ENCODE measurements around the gene CMPK1.
"Not testable (repeated sequence)": the region's sequence is repeated elsewhere in the genome, so short reads cannot be mapped to it uniquely, and the experiment has no call there.

The CMPK1 gene

DNA sequence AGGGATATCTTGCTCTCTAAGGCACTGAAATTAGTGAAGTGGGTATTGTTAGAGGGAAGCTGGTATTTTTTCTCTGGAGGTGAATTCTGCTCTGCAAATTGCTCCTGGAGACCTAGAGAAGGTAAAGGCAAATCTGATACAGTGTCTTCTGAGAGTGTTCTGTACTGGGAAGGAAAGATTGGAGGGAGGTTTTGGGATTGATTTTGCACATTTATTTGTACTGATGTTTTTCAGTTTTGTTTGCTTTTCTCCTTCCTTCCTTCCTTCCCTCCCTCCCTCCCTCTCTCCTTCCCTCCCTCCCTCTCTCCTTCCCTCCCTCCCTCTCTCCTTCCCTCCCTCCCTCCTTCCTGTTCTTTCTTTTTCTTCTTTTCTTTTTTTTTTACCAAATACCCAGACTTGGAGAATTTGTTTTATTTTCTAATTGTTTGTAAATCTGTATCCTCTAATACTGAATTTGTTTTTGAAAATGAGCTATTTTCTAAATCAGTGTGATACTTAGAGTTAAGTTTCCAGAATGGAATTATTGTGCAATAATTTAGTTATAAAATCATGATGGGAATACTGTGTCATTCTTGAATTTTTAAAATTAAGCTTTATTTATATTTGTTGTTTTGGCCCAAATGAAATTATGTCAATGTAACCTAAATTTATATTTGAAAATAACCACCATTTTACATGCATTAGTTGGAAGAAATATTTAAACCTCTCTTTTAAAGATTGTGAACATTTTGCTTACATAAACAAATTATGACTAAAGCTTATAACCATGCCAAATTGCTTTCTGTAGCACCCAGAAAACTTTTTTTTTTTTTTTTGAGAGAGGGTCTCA is 4.9 kb downstream of the CMPK1 start:
- DNase-seq = no peak

DNA sequence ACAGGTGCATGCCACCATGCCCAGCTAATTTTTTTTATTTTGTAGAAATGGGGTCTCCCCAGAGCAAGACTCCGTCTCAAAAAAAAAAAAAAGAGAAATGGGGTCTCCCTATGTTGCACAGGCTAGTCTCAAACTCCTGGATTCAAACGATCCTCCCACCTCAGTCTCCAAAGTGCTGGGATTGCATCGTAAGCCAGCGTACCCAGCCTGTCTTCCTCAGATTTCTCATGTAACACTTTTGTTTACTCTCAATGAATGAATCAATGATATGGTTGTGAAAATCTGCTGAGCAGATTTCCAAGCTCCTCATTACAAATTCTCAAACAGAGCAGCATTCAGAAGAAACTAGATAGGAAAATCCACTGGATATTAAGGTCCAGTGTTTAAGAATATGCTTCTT is 6.6 kb downstream of the CMPK1 start:
- no peak for DNase-seq

GRCh38 chr1:47346979-47347378 is 13.4 kb downstream of the CMPK1 start:
- DNase-seq = not testable (repeated sequence)

DNA sequence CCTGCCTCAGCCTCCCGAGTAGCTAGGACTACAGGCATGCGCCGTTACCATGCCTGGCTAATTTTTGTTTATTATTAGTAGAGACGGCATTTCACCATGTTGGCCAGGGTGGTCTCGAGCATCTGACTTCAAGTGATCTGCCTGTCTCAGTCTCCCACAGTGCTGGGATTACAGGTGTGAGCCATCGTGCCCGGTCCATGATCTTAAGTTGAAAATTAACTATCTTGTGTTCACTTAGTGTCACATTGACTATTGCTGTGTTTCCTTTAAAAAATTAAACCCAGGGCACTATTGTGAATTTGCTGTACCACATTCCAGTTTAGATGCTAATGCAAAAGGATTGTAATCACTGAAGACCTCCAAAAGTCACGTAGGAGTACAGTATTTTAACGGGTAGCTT is 14.1 kb downstream of the CMPK1 start:
- no peak for DNase-seq

- no peak for DNase-seq
Observed at GRCh38 chr1:47348246-47348645, 14.7 kb downstream of the CMPK1 start.

DNA sequence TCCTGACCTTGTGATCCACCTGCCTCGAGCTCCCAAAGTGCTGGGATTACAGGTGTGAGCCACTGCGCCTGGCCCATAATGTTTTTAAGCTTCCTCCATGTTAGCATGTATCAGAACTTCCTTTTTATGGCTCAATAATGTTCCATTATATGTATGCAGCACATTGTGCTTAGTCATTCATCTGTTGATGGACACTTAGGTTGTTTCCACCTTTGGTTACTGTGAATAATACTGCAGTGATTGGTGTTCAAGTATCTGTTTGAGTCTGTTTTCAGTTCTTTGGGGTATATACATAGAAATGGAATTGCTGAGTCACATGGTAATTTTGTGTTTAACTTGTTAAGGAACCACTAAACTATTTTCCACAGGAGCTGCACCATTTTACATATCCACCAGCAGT is 17.7 kb downstream of the CMPK1 start:
- DNase-seq = no peak

- DNase-seq = no peak
Observed at GRCh38 chr1:47361380-47361779, 27.8 kb downstream of the CMPK1 start.

- DNase-seq = no peak
Observed at GRCh38 chr1:47362828-47363227, 29.2 kb downstream of the CMPK1 start.

- DNase-seq = no peak
Observed at GRCh38 chr1:47367651-47368050, 34.1 kb downstream of the CMPK1 start.

DNA sequence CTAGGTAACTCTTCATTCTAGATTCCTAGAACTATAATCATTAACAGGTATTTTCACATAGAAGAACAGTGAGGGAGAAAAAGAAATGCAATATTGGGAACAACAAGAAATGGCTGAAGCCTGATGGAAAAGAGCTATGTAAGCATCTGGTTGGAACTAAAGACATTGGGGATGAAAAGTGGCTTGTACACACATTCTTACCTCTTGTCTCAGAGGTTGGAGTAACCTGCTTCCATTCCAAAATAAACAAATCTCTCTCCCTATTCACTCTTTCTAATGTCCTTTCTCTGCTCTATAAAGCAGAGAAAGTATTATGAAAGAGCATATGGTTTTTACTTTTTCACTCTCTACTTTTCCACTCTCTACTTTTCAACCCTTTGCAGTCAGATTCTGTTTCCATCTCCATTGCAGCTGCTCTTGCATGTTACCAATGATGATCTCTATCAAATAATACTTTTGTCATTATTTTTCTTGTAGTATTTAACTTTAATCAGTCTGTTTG is 37.5 kb downstream of the CMPK1 start:
- DNase-seq = no peak

GRCh38 chr1:47374501-47374900 is 40.9 kb downstream of the CMPK1 start:
- DNase-seq = no peak

GRCh38 chr1:47378147-47378546 is 44.6 kb downstream of the CMPK1 start:
- no peak for DNase-seq

GRCh38 chr1:47380699-47381098 is 47.1 kb downstream of the CMPK1 start:
- DNase-seq = no peak

- no peak for DNase-seq
Observed at GRCh38 chr1:47382399-47382983, 48.9 kb downstream of the CMPK1 start.

DNA sequence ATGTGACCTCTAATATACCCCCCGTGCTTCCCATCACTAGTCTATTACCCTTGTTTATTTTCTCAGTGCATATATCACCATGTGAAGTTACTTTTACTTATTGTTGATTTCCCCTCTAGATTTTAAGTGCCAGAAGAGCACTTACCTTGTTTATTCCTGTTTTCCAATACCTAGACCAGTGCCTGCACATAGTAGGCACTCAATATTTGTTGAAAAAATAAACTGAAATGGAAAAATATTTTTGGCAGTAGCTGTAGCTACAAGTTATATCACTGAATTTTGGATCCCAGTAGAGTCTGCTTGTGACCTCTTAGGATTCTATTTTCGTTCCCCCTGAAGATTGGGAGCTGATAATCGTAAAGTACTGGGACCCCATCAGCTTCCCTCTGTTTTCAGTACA is 50.5 kb downstream of the CMPK1 start:
- DNase-seq = no peak

DNA sequence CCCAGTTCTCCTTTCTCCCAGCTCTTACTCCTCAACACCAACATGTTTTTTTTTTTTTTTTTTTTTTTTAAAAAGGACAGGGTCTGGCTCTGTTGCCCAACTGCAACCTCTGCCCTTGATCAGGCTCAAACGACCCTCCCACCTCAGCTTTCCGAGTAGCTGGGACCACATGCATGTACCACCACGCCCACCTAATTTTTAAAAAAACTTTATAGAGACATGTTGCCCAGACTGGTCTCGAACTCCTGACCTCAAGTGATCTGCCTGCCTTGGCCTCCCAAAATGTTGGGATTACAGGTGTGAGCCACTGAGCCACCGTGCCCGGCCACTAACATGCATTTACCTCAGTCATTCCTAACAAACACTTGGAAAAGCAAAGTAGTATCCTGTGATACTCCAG is 51.4 kb downstream of the CMPK1 start:
- no peak for DNase-seq

- no peak for DNase-seq
Observed at GRCh38 chr1:47386268-47386667, 52.7 kb downstream of the CMPK1 start.

- DNase-seq = no peak
Observed at GRCh38 chr1:47388030-47388890, 54.7 kb downstream of the CMPK1 start.

DNA sequence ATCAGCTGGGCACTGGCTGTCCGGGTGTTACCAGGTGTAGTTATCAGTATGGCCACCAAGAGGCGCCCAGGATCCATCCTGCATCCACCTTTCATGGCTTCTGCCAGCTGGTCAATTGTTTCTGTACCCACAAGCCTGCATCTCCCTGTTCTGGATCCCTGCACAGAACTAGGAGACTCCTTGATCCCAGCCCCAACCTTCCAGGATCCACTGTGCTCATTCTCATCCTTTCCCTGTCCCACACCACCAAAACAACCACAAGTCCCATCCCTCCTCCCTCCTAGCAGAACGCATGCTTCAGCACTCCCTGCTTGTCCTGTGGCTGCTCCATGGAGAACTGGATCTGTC is 55.3 kb downstream of the CMPK1 start:
- no peak for DNase-seq

DNA sequence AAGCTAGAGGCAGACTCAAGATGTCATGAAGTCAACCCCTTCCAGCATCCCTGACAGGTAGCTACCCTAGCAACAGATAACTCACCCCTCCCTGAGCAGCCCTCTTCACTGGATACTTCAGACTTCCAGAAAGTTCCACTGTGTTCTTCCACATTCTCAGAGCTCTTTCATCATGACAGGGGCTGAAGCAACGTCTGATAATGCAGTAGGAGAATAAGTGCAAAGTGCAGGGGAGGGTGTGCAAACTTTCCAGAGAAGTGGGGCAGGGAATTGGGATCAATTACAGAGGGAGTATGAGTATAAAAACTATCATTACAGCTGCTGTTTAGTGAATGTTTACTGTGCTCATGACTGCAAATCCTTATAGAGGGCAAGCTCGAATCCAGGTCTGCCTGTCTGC is 56.1 kb downstream of the CMPK1 start:
- no peak for DNase-seq

GRCh38 chr1:47390843-47391242 is 57.3 kb downstream of the CMPK1 start:
- no peak for DNase-seq

DNA sequence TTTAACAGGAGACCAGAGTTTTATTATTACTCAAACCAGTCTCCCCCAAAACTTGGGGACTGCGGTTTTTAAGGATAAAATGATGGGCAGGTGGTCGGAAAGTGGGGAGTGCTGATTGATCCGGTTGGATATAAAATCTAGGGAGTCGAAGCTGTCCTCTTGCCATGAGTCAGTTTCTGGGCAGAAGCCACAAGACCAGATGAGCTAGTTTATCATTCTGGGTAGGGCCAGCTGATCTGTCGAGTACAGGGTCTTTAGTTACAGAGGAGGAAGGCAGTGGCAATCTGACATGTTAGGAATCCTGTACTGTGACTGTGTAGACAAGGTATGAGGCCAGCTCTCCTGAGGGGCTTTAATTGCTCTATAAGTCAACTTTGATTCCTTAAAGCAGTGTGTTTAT is 59.6 kb downstream of the CMPK1 start:
- DNase-seq = no peak

DNA sequence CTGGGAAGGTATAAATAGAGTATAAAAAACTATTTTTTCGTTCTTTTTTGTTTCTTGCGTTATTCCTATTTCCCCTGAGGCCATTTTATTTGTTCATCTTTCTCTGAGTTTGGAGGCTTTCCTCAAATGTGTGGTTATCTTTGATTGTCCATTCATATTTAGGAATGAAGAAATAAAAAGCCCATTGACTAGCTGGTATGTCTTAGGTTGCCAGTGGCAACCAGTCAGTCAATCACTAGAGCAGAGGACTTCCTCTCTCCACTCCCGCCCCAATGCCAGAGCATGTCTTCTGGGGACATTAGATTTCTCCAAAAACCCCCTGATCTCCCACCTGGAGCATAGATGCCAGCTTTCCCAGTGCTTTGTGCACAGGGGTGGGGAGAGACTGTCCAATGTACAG is 61.8 kb downstream of the CMPK1 start:
- no peak for DNase-seq

DNA sequence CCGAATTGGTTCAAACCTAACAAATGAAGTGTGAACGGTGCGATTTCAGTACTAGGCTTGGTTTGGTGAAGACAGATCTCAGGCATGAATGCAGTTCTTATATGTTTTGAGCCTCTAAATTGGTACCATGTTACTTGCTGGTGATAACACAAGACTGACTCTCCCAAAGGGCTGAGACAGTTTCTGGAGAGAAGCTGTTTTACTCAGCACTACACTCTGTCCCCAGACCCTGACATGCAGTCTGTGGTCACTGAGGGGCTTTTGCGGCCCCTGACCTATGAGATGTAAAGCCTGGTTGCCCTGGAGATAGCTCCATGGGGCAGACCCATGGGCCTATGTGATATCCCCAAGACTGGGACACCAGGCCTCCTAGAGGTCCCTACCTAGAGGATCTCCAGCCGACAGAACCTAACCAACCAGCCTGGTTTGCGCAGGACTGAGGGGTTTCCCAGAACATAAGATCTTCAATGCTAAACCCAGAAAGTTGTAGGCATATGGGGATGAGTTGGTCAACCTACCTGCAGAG is 63.1 kb downstream of the CMPK1 start:
- DNase-seq = no peak
